ENCODE data around the gene TMEM63B.
"Not testable (repeated sequence)": the region's sequence is repeated elsewhere in the genome, so short reads cannot be mapped to it uniquely, and the experiment has no call there.

TMEM63B gene

DNA sequence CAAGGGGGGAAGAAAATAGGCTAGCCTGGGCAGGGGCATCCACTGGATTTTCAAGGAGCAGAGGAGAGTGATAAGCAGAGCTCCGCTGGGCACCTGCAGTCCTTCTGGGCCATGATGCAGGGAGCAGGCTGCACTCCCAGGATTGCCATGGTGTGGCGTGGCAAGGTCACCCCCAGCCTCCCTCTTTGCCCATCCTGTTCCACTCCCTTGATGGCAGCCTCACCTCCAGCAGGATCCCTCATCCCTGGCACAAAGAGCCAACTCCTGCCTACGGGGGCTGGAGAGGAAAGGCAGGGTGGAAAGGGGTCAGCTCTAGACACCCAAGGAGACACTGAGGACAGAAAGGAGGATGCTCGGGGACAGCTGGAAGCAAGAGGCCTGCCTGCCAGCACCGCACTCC lies 67.0 kb downstream of the TMEM63B start:
- DNase-seq (ENCODE audit: low spot score), result no peak

GRCh38 chr6:44196351-44196750 lies 69.0 kb downstream of the TMEM63B start:
- not testable (repeated sequence) for DNase-seq (ENCODE audit: low spot score)

- DNase-seq (ENCODE audit: low spot score), result no peak
These were observed 71.3 kb downstream of the TMEM63B start for GRCh38 chr6:44198684-44199083.

GRCh38 chr6:44199883-44200282 lies 72.5 kb downstream of the TMEM63B start:
- no peak for DNase-seq (ENCODE audit: low spot score)

GRCh38 chr6:44201200-44201599 lies 73.8 kb downstream of the TMEM63B start:
- no peak for DNase-seq (ENCODE audit: low spot score)

DNA sequence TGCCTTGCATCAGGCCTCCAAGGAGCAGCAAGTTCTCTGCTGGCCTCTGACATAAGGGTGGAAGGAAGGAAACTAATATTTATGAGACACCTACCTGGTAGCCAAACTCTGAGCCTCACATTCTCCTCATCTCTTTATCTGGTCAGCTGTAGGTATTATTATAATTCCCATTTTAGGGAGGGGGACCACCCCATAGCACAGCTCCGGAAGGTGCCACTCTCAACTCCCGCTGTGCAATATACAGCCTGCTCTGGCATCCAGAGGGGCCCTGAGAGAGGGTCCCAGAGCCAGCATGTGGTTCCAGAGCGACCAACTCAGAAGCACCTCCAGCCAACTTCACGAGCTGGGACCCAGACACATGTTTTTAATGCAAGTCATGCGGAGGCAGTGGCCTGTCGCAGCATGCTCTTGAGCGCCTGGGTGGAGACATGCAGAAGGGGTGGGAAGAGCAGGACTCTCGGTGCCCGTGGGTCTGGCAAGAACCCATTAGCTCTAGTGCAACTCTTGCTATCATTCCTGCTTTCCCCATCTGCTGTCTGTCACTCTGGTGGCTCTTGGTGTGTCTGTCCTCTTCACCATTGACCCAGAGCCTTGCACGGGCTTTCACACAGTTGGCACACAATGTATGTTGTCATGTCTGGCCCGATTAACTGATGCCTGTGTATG lies 74.4 kb downstream of the TMEM63B start:
- DNase-seq (ENCODE audit: low spot score), result no peak

DNA sequence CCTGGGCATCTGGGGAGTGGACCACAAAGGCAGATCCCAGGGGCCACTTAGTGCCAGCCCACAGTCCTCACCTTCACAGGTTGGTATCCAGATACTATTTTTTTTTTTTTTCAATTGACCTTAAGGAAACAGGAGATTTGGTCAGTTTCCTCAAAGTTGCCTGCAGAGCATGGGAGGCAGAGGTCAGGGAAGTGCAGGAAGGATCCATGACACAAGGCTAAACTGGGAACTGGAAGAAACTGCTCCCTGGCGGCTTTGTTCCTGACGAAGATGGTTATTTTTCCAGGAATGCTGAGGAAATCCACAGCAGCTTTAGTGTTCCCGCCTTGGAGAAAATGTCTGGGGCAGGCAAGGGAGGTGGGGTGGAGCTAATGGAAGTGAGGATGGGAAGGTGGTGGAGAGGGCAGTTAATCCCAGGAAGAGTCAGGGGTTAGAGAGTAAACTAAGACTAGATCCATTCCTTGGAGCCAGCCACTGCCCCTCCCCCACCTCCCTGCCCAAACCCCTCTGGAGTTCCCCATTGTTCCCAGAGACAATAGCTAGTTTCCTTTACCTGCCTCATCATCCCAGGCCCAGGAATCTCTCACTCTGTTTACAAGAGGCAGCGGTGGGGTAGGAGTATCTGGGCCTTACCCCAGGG lies 75.1 kb downstream of the TMEM63B start:
- DNase-seq (ENCODE audit: low spot score), result no peak

- no peak for DNase-seq (ENCODE audit: low spot score)
These were observed 75.8 kb downstream of the TMEM63B start for GRCh38 chr6:44202972-44203750.

- no peak for DNase-seq (ENCODE audit: low spot score)
These were observed 76.6 kb downstream of the TMEM63B start for GRCh38 chr6:44203955-44204354.

All from kidney tubule cell (primary cell).